CD4-positive, CD25-positive, alpha-beta regulatory T cell (primary cell): ENCODE data around the gene HYDIN. TPM values are rescaled to one million over a fixed set of nuclear protein-coding genes. Genes with fewer than 3 reads are reported as not detected.

Source experiments
- ATAC-seq, 2 donors: fragments of 150-1000 bp; cut with Tn5 transposase; one replicate each; pipeline ENCODE4 v1.10.0; 2021; ENCODE audit warnings: low read depth in 2 of 2, moderate number of reproducible peaks in 2 of 2, moderate library complexity in 1 of 2
- DNase-seq, 3 donors: peaks; one replicate each; pipeline versions ENCODE4 v3.0.0 to v3.0.0-alpha.2; 2012 to 2022; ENCODE audit warnings: mixed read lengths in 1 of 3
- H3K27ac ChIP-seq: one replicate; pipeline ENCODE4 v1.7.0; 2013; ENCODE audit warnings: mild to moderate bottlenecking, low read length; ENCODE audit not compliant: insufficient read depth, poor library complexity, severe bottlenecking
- H3K27me3 ChIP-seq: one replicate; pipeline ENCODE4 v1.7.0; 2013; ENCODE audit warnings: low read length; ENCODE audit not compliant: control insufficient read depth, insufficient read depth
- H3K36me3 ChIP-seq: one replicate; pipeline ENCODE4 v1.7.0; 2013; ENCODE audit warnings: mild to moderate bottlenecking, low read length, moderate library complexity; ENCODE audit not compliant: control insufficient read depth, insufficient read depth
- H3K4me1 ChIP-seq: 2 replicates; pipeline ENCODE4 v1.7.0; 2013; ENCODE audit warnings: mild to moderate bottlenecking, low read length; ENCODE audit not compliant: insufficient read depth, control insufficient read depth, poor library complexity, severe bottlenecking
- H3K4me3 ChIP-seq: one replicate; pipeline ENCODE4 v1.7.0; 2013; ENCODE audit warnings: low read depth, mild to moderate bottlenecking, low read length, moderate library complexity
- H3K9me3 ChIP-seq, 2 experiments: 1 replicate in 1 of 2; 2 replicates in 1 of 2; pipeline ENCODE4 v1.7.0; 2013; ENCODE audit warnings: low read length in 2 of 2, mild to moderate bottlenecking in 1 of 2, moderate library complexity in 1 of 2; ENCODE audit not compliant: control insufficient read depth in 2 of 2
- H3K27ac Mint-ChIP-seq, 3 donors: one replicate each; pipeline ENCODE4 v1.8.0; 2020 to 2022; ENCODE audit warnings: mild to moderate bottlenecking in 3 of 3, mixed read lengths in 3 of 3, moderate library complexity in 2 of 3
- H3K27me3 Mint-ChIP-seq: one replicate; pipeline ENCODE4 v1.8.0; 2022; ENCODE audit warnings: mild to moderate bottlenecking, mixed read lengths
- H3K36me3 Mint-ChIP-seq: one replicate; pipeline ENCODE4 v1.8.0; 2020; ENCODE audit warnings: mixed read lengths
- H3K4me1 Mint-ChIP-seq, 4 donors: one replicate each; pipeline ENCODE4 v1.8.0; 2020 to 2022; ENCODE audit warnings: mixed read lengths in 4 of 4, mild to moderate bottlenecking in 1 of 4
- H3K4me3 Mint-ChIP-seq, 4 donors: one replicate each; pipeline ENCODE4 v1.8.0; 2020 to 2022; ENCODE audit warnings: mild to moderate bottlenecking in 4 of 4, mixed read lengths in 4 of 4, moderate library complexity in 3 of 4
- H3K9me3 Mint-ChIP-seq, 7 donors: one replicate each; pipeline ENCODE4 v1.8.0; 2020 to 2022; ENCODE audit warnings: mixed read lengths in 7 of 7, mild to moderate bottlenecking in 3 of 7, moderate library complexity in 2 of 7
- polyA plus RNA-seq, 4 donors: library from polyadenylated mRNA; unstranded; fragments of 300-500 nt; fragmentation: Illumina TruSeq; gene quantifications; one replicate each; pipeline ENCODE4 v1.2.3, GENCODE V29; 2021
- total RNA-seq: library from RNA; stranded (reverse); gene quantifications from one replicate; pipeline ENCODE4 v1.2.3, GENCODE V29; 2022

HYDIN gene
- total and polyA plus RNA-seq, 5 donors from 2014 or later = not detected

- DNase-seq = no peak
- no peaks in the 10 kb centered on the region for H3K4me1 Mint-ChIP-seq
- no peaks in the 10 kb centered on the region for H3K4me1 ChIP-seq
- no peak overlapping the region for H3K27ac Mint-ChIP-seq
- H3K4me3 ChIP-seq = no peak overlapping the region
- ATAC-seq = no peak
- no peaks in the 10 kb centered on the region for H3K9me3 Mint-ChIP-seq
- peaks cover 79% of the 10 kb centered on the region for H3K36me3 ChIP-seq
- H3K27me3 Mint-ChIP-seq = no peaks in the 10 kb centered on the region
- no peaks in the 10 kb centered on the region for H3K9me3 ChIP-seq
- no peak overlapping the region for H3K27ac ChIP-seq
- H3K36me3 Mint-ChIP-seq = peaks cover 53% of the 10 kb centered on the region
- no peak overlapping the region for H3K4me3 Mint-ChIP-seq
- H3K27me3 ChIP-seq = no peaks in the 10 kb centered on the region
These were observed 452.5 kb downstream of the HYDIN start for GRCh38 chr16:70777973-70778406.

GRCh38 chr16:70777496-70777895 lies 453.0 kb downstream of the HYDIN start:
- peaks cover 79% of the 10 kb centered on the region for H3K36me3 ChIP-seq
- Mint-ChIP-seq H3K9me3 (no peaks in the 10 kb centered on the region), H3K36me3 (peaks cover 50% of the 10 kb centered on the region), H3K27ac (peak overlapping the region in 1 of 3 donors; percentile 51), H3K4me1 (no peaks in the 10 kb centered on the region), H3K4me3 (peak overlapping the region in 1 of 4 donors; percentile 54), H3K27me3 (no peaks in the 10 kb centered on the region)
- DNase-seq (no peak), ATAC-seq (no peak)
- H3K9me3 ChIP-seq = no peaks in the 10 kb centered on the region
- no peaks in the 10 kb centered on the region for H3K27me3 ChIP-seq
- no peak overlapping the region for H3K27ac ChIP-seq
- no peak overlapping the region for H3K4me3 ChIP-seq
- no peaks in the 10 kb centered on the region for H3K4me1 ChIP-seq

- no peaks in the 10 kb centered on the region for H3K9me3 ChIP-seq
- H3K4me1 ChIP-seq = no peaks in the 10 kb centered on the region
- Mint-ChIP-seq H3K36me3 (peaks cover 43% of the 10 kb centered on the region), H3K27me3 (no peaks in the 10 kb centered on the region), H3K4me3 (no peak overlapping the region), H3K4me1 (no peaks in the 10 kb centered on the region), H3K27ac (peak overlapping the region in 1 of 3 donors; percentile 59), H3K9me3 (no peaks in the 10 kb centered on the region)
- ATAC-seq (no peak), DNase-seq (no peak)
- H3K4me3 ChIP-seq = no peak overlapping the region
- peaks cover 74% of the 10 kb centered on the region for H3K36me3 ChIP-seq
- H3K27ac ChIP-seq = no peak overlapping the region
- H3K27me3 ChIP-seq = no peaks in the 10 kb centered on the region
These were observed 455.1 kb downstream of the HYDIN start for GRCh38 chr16:70775399-70775798.

GRCh38 chr16:70774261-70774660 lies 456.3 kb downstream of the HYDIN start:
- H3K36me3 Mint-ChIP-seq = peaks cover 42% of the 10 kb centered on the region
- Histone ChIP-seq H3K36me3 (peaks cover 71% of the 10 kb centered on the region), H3K4me1 (no peaks in the 10 kb centered on the region), H3K27ac (no peak overlapping the region), H3K9me3 (no peaks in the 10 kb centered on the region), H3K27me3 (no peaks in the 10 kb centered on the region), H3K4me3 (no peak overlapping the region)
- no peaks in the 10 kb centered on the region for H3K27me3 Mint-ChIP-seq
- no peak overlapping the region for H3K4me3 Mint-ChIP-seq
- DNase-seq (no peak), ATAC-seq (no peak)
- H3K27ac Mint-ChIP-seq = no peak overlapping the region
- no peaks in the 10 kb centered on the region for H3K9me3 Mint-ChIP-seq
- no peaks in the 10 kb centered on the region for H3K4me1 Mint-ChIP-seq

- H3K27me3 ChIP-seq = no peaks in the 10 kb centered on the region
- Mint-ChIP-seq H3K9me3 (no peaks in the 10 kb centered on the region), H3K27ac (no peak overlapping the region), H3K4me3 (no peak overlapping the region), H3K27me3 (no peaks in the 10 kb centered on the region), H3K36me3 (peaks cover 39% of the 10 kb centered on the region), H3K4me1 (no peaks in the 10 kb centered on the region)
- H3K27ac ChIP-seq = no peak overlapping the region
- ATAC-seq = no peak
- no peaks in the 10 kb centered on the region for H3K4me1 ChIP-seq
- no peaks in the 10 kb centered on the region for H3K9me3 ChIP-seq
- DNase-seq = no peak
- no peak overlapping the region for H3K4me3 ChIP-seq
- H3K36me3 ChIP-seq = peaks cover 64% of the 10 kb centered on the region
These were observed 458.0 kb downstream of the HYDIN start for GRCh38 chr16:70772493-70772892.

- H3K9me3 ChIP-seq = no peaks in the 10 kb centered on the region
- Mint-ChIP-seq H3K4me1 (no peaks in the 10 kb centered on the region), H3K9me3 (no peaks in the 10 kb centered on the region), H3K27me3 (no peaks in the 10 kb centered on the region), H3K27ac (peak overlapping the region in 2 of 3 donors; percentile 10 to 73), H3K36me3 (peaks cover 39% of the 10 kb centered on the region), H3K4me3 (no peak overlapping the region)
- H3K4me1 ChIP-seq = no peaks in the 10 kb centered on the region
- no peak overlapping the region for H3K27ac ChIP-seq
- peak in 1 of 2 donors; percentile 53 for ATAC-seq
- no peak overlapping the region for H3K4me3 ChIP-seq
- peak; percentile 25 to 54 (median 32) for DNase-seq
- no peaks in the 10 kb centered on the region for H3K27me3 ChIP-seq
- H3K36me3 ChIP-seq = peaks cover 68% of the 10 kb centered on the region
These were observed 459.6 kb downstream of the HYDIN start for GRCh38 chr16:70770626-70771552.

- Mint-ChIP-seq H3K4me3 (no peak overlapping the region), H3K27ac (peak overlapping the region in 1 of 3 donors; percentile 10), H3K4me1 (no peaks in the 10 kb centered on the region), H3K9me3 (no peaks in the 10 kb centered on the region), H3K36me3 (peaks cover 38% of the 10 kb centered on the region), H3K27me3 (no peaks in the 10 kb centered on the region)
- no peak overlapping the region for H3K27ac ChIP-seq
- no peaks in the 10 kb centered on the region for H3K4me1 ChIP-seq
- no peak for ATAC-seq
- H3K9me3 ChIP-seq = no peaks in the 10 kb centered on the region
- H3K4me3 ChIP-seq = no peak overlapping the region
- H3K36me3 ChIP-seq = peaks cover 62% of the 10 kb centered on the region
- DNase-seq = no peak
- H3K27me3 ChIP-seq = no peaks in the 10 kb centered on the region
These were observed 460.3 kb downstream of the HYDIN start for GRCh38 chr16:70770291-70770625.

GRCh38 chr16:70769761-70770160 lies 460.8 kb downstream of the HYDIN start:
- Mint-ChIP-seq H3K36me3 (peaks cover 35% of the 10 kb centered on the region), H3K27me3 (no peaks in the 10 kb centered on the region)

More at GRCh38 chr16:70769761-70770160, 460.8 kb downstream of the HYDIN start:
- H3K4me1 Mint-ChIP-seq = no peaks in the 10 kb centered on the region
- H3K27ac Mint-ChIP-seq = no peak overlapping the region
- H3K27me3 ChIP-seq = no peaks in the 10 kb centered on the region
- ATAC-seq (no peak), DNase-seq (no peak)
- no peaks in the 10 kb centered on the region for H3K9me3 Mint-ChIP-seq
- no peak overlapping the region for H3K4me3 ChIP-seq
- H3K4me1 ChIP-seq = no peaks in the 10 kb centered on the region
- H3K27ac ChIP-seq = no peak overlapping the region
- H3K9me3 ChIP-seq = no peaks in the 10 kb centered on the region
- H3K36me3 ChIP-seq = peaks cover 62% of the 10 kb centered on the region
- no peak overlapping the region for H3K4me3 Mint-ChIP-seq
